ENCODE data around the gene ZFAND3.

DNA sequence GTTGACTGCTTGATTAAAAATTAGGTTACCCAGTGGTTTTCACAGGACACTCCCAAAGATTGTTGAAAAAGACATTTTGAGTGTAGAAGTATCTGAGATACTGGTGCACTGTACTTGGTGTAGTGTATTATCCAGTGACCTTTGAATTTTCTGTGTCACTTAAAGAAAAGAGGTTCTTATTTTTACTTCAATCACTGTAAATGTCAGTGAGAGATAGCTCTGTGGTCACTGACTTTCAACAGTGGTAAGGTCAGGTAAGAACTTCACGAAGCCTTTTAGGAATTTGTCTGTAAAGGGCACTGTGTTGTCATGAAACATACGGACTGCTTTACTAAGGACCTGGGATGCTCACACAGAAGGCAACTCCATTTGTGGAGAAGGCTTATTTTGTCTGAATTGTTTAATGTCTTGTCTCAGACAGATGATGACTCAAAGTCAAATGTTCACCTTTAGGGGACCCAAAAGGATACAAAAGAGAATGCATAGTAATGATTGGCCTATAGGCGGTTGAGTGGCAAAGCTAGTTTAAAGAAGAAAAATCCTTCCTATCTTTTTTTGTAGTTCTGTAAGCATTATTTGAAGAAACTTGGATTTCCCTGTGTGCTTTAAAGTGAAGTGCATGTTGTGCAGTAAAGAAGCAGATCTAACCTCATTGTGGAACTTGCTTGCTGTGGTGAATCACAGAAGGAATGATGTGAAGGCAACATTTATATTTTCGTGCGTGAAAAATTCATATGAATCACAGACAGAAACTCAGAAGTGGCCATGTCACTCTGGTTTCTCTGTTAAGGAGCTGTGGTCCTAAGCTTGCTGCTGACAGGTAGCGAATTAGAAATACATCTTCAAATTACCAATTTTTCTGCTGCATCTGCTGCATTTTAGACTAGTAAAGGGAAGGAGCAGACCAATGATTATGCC, 47.3 kb downstream of the ZFAND3 start:
- TF ChIP-seq CTCF (conservative IDR thresholded peaks at IDR 0.05 in 1 of 2, IDR thresholded peaks at IDR 0.05 in 1 of 2; ENCODE audit: low read depth in 1 of 2, low read length in 2 of 2) (no peak), EZH2 (IDR thresholded peaks at IDR 0.05; ENCODE audit: low read length, missing control alignments) (no peak)

Data from fibroblast of lung (primary cell).